Calu3 (cell line): Measurements from ENCODE around the gene ARHGAP15. TPM values are rescaled to one million over a fixed set of nuclear protein-coding genes. Genes with fewer than 3 reads are reported as not detected.

Source experiments
- BruUV-seq: library from RNA; stranded (reverse); fragments of 400-500 nt; replicated peaks from 2 replicates; lab custom pipeline; 2021; lab: Mats Ljungman, UMichigan
- CTCF ChIA-PET: fragments of 300-600 bp; sonication (Branson Sonifier 250); formaldehyde crosslinking; loops from one replicate; lab custom pipeline; 2022; ENCODE audit warnings: antibody characterized with exemption; lab: Charles Lee
- DNase-seq: peaks from one replicate; pipeline ENCODE4 v3.0.0; 2022
- H3K27ac Mint-ChIP-seq: one replicate; pipeline ENCODE4 v1.8.0; 2022; ENCODE audit warnings: mixed read lengths; ENCODE audit not compliant: unreplicated experiment
- H3K27me3 Mint-ChIP-seq: one replicate; pipeline ENCODE4 v1.8.0; 2022; ENCODE audit warnings: mixed read lengths; ENCODE audit not compliant: unreplicated experiment
- H3K36me3 Mint-ChIP-seq: one replicate; pipeline ENCODE4 v1.8.0; 2022; ENCODE audit warnings: mild to moderate bottlenecking, moderate library complexity, mixed read lengths; ENCODE audit not compliant: insufficient read depth, unreplicated experiment
- H3K4me1 Mint-ChIP-seq: one replicate; pipeline ENCODE4 v1.8.0; 2022; ENCODE audit warnings: mild to moderate bottlenecking, low read depth, mixed read lengths; ENCODE audit not compliant: unreplicated experiment
- H3K4me3 Mint-ChIP-seq: one replicate; pipeline ENCODE4 v1.8.0; 2022; ENCODE audit warnings: mild to moderate bottlenecking, low read depth, moderate library complexity, mixed read lengths; ENCODE audit not compliant: unreplicated experiment
- H3K9me3 Mint-ChIP-seq: one replicate; pipeline ENCODE4 v1.8.0; 2022; ENCODE audit warnings: low read depth, mixed read lengths; ENCODE audit not compliant: unreplicated experiment
- CTCF ChIP-seq: fragments of 200-600 bp; IDR thresholded peaks from one replicate; pipeline ENCODE4 v1.8.0; 2022; ENCODE audit warnings: antibody characterized with exemption; ENCODE audit not compliant: unreplicated experiment
- intact Hi-C: fragments of 100-400 bp; cut with micrococcal nuclease; formaldehyde crosslinking; loops from one replicate; pipeline ENCODE4 v1.10.0; 2022; ENCODE audit not compliant: unreplicated experiment
- total RNA-seq: library from RNA; stranded (reverse); gene quantifications from 2 replicates; pipeline ENCODE4 v1.2.3, GENCODE V29; 2022

ARHGAP15 gene
- total RNA-seq, 1 experiment from 2014 or later, result not detected

GRCh38 chr2:143379955-143380354, 250.7 kb downstream of the ARHGAP15 start:
- intact Hi-C loops, result no loop called here
- Mint-ChIP-seq H3K27me3 (no peaks in the 10 kb centered on the region), H3K9me3 (no peaks in the 10 kb centered on the region), H3K4me1 (no peaks in the 10 kb centered on the region), H3K27ac (no peak overlapping the region), H3K4me3 (no peak overlapping the region), H3K36me3 (no peaks in the 10 kb centered on the region)
- DNase-seq, result no peak
- CTCF ChIA-PET, result no interaction called here
- BruUV-seq, result no TSS peak
- no peak for TF ChIP-seq CTCF

DNA sequence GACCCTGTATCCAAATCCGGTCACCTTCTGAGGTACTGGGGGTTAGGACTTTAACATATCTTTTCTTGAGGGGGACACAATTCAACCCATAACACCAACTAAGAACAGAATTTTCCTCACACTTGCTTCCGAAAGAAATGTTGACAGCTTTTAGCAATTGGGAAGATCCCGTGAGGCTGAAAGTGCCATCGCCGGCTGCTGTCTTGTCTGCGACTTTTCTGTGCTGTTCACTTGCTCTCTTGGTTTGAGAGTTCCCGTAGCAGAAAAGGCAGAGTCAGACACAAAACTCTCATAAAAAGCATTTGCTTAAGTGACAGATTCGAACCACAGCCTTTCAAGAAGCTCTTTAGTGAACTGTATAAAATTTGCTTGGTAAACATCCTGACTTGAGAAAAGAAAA, 253.4 kb downstream of the ARHGAP15 start:
- Mint-ChIP-seq H3K27me3 (no peaks in the 10 kb centered on the region), H3K36me3 (no peaks in the 10 kb centered on the region), H3K4me1 (no peaks in the 10 kb centered on the region), H3K9me3 (no peaks in the 10 kb centered on the region), H3K4me3 (no peak overlapping the region), H3K27ac (no peak overlapping the region)
- no peak for DNase-seq
- TF ChIP-seq CTCF, result no peak
- intact Hi-C loops, result no loop called here
- CTCF ChIA-PET, result no interaction called here
- BruUV-seq, result no TSS peak

DNA sequence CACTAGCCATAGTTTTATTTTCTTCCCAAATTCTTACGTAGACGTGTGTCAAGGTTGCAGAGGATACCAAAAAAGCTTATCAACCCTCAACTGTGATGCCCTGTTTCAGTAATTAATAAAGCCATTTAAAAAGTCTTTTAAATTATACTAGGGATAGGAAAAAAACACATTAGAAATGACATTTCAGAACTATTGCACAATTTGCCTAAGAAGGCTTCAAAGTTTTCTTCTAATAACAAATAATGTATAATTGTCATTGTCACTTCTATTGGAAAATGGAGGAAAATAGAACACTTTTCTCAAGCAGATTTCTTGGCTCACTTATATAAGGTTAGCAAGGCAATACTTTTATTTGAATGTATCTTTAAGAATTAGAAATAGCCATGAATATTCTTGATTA, 253.8 kb downstream of the ARHGAP15 start:
- no peaks in the 10 kb centered on the region for H3K27me3 Mint-ChIP-seq
- no peaks in the 10 kb centered on the region for H3K4me1 Mint-ChIP-seq
- H3K9me3 Mint-ChIP-seq, result no peaks in the 10 kb centered on the region
- CTCF ChIA-PET, result no interaction called here
- TF ChIP-seq CTCF, result no peak
- intact Hi-C loops, result no loop called here
- H3K36me3 Mint-ChIP-seq, result no peaks in the 10 kb centered on the region
- H3K27ac Mint-ChIP-seq, result no peak overlapping the region
- no peak for DNase-seq
- no TSS peak for BruUV-seq
- H3K4me3 Mint-ChIP-seq, result no peak overlapping the region

DNA sequence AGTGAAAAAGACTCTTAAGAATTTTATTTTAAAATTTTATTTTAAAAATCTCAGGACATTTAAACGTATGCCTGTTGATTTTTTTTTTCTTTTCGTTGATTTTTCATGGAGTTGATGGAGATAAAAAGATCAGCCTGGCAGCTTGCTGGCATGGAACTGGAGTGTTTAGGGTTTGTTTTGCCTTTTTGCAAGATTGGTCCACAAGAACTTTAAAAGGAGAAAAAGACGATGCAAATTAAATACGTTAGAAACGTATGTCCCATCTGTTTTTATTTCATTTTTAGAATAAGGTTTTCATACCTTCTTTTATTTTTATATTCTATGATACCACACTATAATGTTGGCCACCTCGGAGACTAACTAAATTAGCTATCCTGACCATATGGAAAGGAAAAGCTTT, 254.9 kb downstream of the ARHGAP15 start:
- CTCF ChIA-PET, result no interaction called here
- Mint-ChIP-seq H3K27me3 (no peaks in the 10 kb centered on the region), H3K36me3 (no peaks in the 10 kb centered on the region), H3K9me3 (no peaks in the 10 kb centered on the region), H3K4me3 (no peak overlapping the region), H3K27ac (no peak overlapping the region), H3K4me1 (no peaks in the 10 kb centered on the region)
- BruUV-seq, result no TSS peak
- TF ChIP-seq CTCF, result no peak
- intact Hi-C loops, result no loop called here
- DNase-seq, result no peak
